Measurements from ENCODE around the gene RTTN. TPM values are rescaled to one million over a fixed set of nuclear protein-coding genes. Genes with fewer than 3 reads are reported as not detected.

RTTN gene
- total and polyA plus RNA-seq, 2 donors (not counting 3 experiments of a cell fraction or from before 2014, with no cell fraction given) = 3.1 to 17.4 TPM

- FAIRE-seq = no peak
- dilution Hi-C loops (cut with MboI; ENCODE audit: extremely low pct_ligation_motif_present, low sequenced_read_pairs) = no loop called here
- Histone ChIP-seq H3K36me3 (ENCODE audit: control insufficient read depth in 2 of 2, extremely low read depth in 1 of 2, insufficient read depth in 2 of 2, low read length in 2 of 2) (no peaks in the 10 kb centered on the region), H3K27ac (ENCODE audit: insufficient read depth, low read depth, low read length) (no peak overlapping the region), H3K9ac (replicated peaks; ENCODE audit: extremely low read depth, insufficient read depth, low read length) (no peak overlapping the region), H3K4me3 (replicated peaks in 1 of 3; ENCODE audit: insufficient read depth in 1 of 3, low read depth in 1 of 3, low read length in 3 of 3) (no peak overlapping the region), H4K20me1 (replicated peaks; ENCODE audit: control insufficient read depth, extremely low read depth, insufficient read depth, low read length) (no peaks in the 10 kb centered on the region), H2AFZ (ENCODE audit: low read depth, low read length) (no peak overlapping the region), H3K9me1 (replicated peaks; ENCODE audit: control insufficient read depth, extremely low read depth, insufficient read depth, low read length) (no peaks in the 10 kb centered on the region), H3K27me3 (ENCODE audit: control insufficient read depth in 2 of 2, insufficient read depth in 2 of 2, low read length in 2 of 2) (no peaks in the 10 kb centered on the region), H3K79me2 (ENCODE audit: control insufficient read depth, insufficient read depth, low read length) (no peaks in the 10 kb centered on the region), H3K4me1 (ENCODE audit: control insufficient read depth, extremely low read depth, insufficient read depth, low read length) (no peaks in the 10 kb centered on the region), H3K4me2 (ENCODE audit: insufficient read depth, low read length) (no peak overlapping the region), H3K9me3 (replicated peaks; ENCODE audit: control insufficient read depth, insufficient read depth, low read length) (no peaks in the 10 kb centered on the region)
- ChIA-PET CTCF (interaction anchor here (0.6 to 5.5 kb wide), 8 partner anchors 11 to 1244 kb away, joined by 3 to 91 read pairs (median 4); no protein-coding TSS in a partner anchor), POLR2A (no interaction called here)
- TF ChIP-seq GATA2 (IDR thresholded peaks at IDR 0.05; ENCODE audit: insufficient read depth, insufficient read length, low read depth, low read length) = no peak
- TF ChIP-seq FOS (IDR thresholded peaks at IDR 0.05; ENCODE audit: borderline replicate concordance, insufficient read depth, low read length) = no peak
- no peak for TF ChIP-seq MAX (IDR thresholded peaks at IDR 0.05; ENCODE audit: insufficient read depth, insufficient read length)
- TF ChIP-seq EZH2 (IDR thresholded peaks at IDR 0.05; ENCODE audit: borderline replicate concordance, low read depth, low read length, severe bottlenecking) = no peak
- no peak for TF ChIP-seq POLR2AphosphoS5 (IDR thresholded peaks at IDR 0.05; ENCODE audit: insufficient read depth, low read depth, low read length)
- no peak for TF ChIP-seq JUN (IDR thresholded peaks at IDR 0.05; ENCODE audit: borderline replicate concordance, insufficient read depth, insufficient read length, low read depth)
- TF ChIP-seq POLR2A (IDR thresholded peaks at IDR 0.05; ENCODE audit: low read depth, low read length) = no peak
- TF ChIP-seq MYC (IDR thresholded peaks at IDR 0.05; ENCODE audit: low read depth, low read length) = no peak
- no peak for DNase-seq (ENCODE audit: low read depth, low spot score)
- intact Hi-C loops (cut with micrococcal nuclease) = loop anchor here (1.0 to 5.0 kb wide), 3 partner anchors 367 to 1238 kb away; no protein-coding TSS in a partner anchor
- BruUV-seq (replicated peaks) = no TSS peak
Observed at GRCh38 chr18:70085641-70086040, 119.8 kb downstream of the RTTN start.

GRCh38 chr18:70082430-70082829 lies 123.1 kb downstream of the RTTN start:
- Histone ChIP-seq H3K9me1 (replicated peaks; ENCODE audit: control insufficient read depth, extremely low read depth, insufficient read depth, low read length) (no peaks in the 10 kb centered on the region), H3K27ac (ENCODE audit: insufficient read depth, low read depth, low read length) (no peak overlapping the region), H3K79me2 (ENCODE audit: control insufficient read depth, insufficient read depth, low read length) (no peaks in the 10 kb centered on the region), H3K9me3 (replicated peaks; ENCODE audit: control insufficient read depth, insufficient read depth, low read length) (no peaks in the 10 kb centered on the region), H3K27me3 (ENCODE audit: control insufficient read depth in 2 of 2, insufficient read depth in 2 of 2, low read length in 2 of 2) (no peaks in the 10 kb centered on the region), H3K36me3 (ENCODE audit: control insufficient read depth in 2 of 2, extremely low read depth in 1 of 2, insufficient read depth in 2 of 2, low read length in 2 of 2) (no peaks in the 10 kb centered on the region), H3K4me2 (ENCODE audit: insufficient read depth, low read length) (no peak overlapping the region), H2AFZ (ENCODE audit: low read depth, low read length) (no peak overlapping the region), H4K20me1 (replicated peaks; ENCODE audit: control insufficient read depth, extremely low read depth, insufficient read depth, low read length) (no peaks in the 10 kb centered on the region), H3K9ac (replicated peaks; ENCODE audit: extremely low read depth, insufficient read depth, low read length) (no peak overlapping the region), H3K4me3 (replicated peaks in 1 of 3; ENCODE audit: insufficient read depth in 1 of 3, low read depth in 1 of 3, low read length in 3 of 3) (no peak overlapping the region), H3K4me1 (ENCODE audit: control insufficient read depth, extremely low read depth, insufficient read depth, low read length) (no peaks in the 10 kb centered on the region)
- TF ChIP-seq MYC (IDR thresholded peaks at IDR 0.05; ENCODE audit: low read depth, low read length) (no peak), EZH2 (IDR thresholded peaks at IDR 0.05; ENCODE audit: borderline replicate concordance, low read depth, low read length, severe bottlenecking) (no peak), CTCF (IDR thresholded peaks at IDR 0.05; ENCODE audit: extremely low read depth in 1 of 2, insufficient read depth in 1 of 2, low read depth in 1 of 2, low read length in 2 of 2) (no peak), POLR2A (IDR thresholded peaks at IDR 0.05; ENCODE audit: low read depth, low read length) (no peak), JUN (IDR thresholded peaks at IDR 0.05; ENCODE audit: borderline replicate concordance, insufficient read depth, insufficient read length, low read depth) (no peak), GATA2 (IDR thresholded peaks at IDR 0.05; ENCODE audit: insufficient read depth, insufficient read length, low read depth, low read length) (no peak), FOS (IDR thresholded peaks at IDR 0.05; ENCODE audit: borderline replicate concordance, insufficient read depth, low read length) (no peak), MAX (IDR thresholded peaks at IDR 0.05; ENCODE audit: insufficient read depth, insufficient read length) (no peak), POLR2AphosphoS5 (IDR thresholded peaks at IDR 0.05; ENCODE audit: insufficient read depth, low read depth, low read length) (no peak)
- dilution Hi-C loops (cut with MboI; ENCODE audit: extremely low pct_ligation_motif_present, low sequenced_read_pairs) (no loop called here), intact Hi-C loops (cut with micrococcal nuclease) (no loop called here)
- no TSS peak for BruUV-seq (replicated peaks)
- no peak for DNase-seq (ENCODE audit: low read depth, low spot score)
- no peak for FAIRE-seq
- ChIA-PET POLR2A (no interaction called here), CTCF (interaction anchor here (0.8 to 1.2 kb wide), 2 partner anchors 1234 to 1235 kb away, joined by 3 to 4 read pairs; no protein-coding TSS in a partner anchor)
